NCI-H1417 (cell line): ENCODE data around the gene PGLYRP2.

Experiments used
- DNase-seq, 3 experiments: peaks; one replicate each; lab custom pipeline; 2025; lab: John Stamatoyannopoulos, UW

Gene PGLYRP2

DNA sequence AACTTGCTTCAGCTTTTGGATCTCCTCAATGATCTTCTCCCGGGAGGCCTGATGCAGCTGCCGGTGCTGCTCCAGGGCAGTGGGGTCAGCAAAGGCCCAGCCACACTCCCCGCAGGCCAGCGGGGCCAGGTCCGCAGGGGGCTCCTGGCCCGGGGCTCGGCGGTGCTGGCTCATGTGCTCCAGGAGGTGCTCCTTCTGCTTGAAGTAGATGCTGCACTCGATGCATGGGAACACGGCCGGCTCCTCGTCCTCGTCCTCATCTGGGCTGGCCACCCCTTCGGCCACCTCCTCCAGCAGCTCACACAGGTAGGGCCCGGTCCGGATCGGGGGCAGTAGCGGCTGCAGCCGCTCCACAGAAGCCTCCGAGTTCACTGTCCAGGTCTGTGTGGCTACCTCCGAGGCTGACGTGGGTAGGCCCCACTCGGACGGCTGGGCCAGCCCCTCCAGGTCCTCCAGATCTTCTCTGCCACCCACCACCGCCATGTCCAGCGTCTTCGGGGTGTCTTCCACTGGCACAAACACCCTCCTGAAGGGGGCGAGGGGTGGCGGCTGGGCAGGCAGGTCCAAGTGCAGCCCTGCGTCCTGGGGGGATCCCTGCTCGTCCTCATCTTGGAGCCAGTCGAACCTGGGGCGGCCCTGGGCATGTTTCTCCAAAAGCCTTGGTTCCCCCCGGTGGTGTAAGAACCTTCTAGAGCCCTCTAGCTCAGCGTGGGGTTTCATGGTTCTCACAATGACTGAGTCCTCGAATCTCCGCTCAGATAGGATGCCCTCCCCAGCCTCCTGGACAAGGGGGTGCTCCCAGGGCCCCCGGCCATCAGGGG is 39.3 kb downstream of the PGLYRP2 start:
- no peak for DNase-seq

DNA sequence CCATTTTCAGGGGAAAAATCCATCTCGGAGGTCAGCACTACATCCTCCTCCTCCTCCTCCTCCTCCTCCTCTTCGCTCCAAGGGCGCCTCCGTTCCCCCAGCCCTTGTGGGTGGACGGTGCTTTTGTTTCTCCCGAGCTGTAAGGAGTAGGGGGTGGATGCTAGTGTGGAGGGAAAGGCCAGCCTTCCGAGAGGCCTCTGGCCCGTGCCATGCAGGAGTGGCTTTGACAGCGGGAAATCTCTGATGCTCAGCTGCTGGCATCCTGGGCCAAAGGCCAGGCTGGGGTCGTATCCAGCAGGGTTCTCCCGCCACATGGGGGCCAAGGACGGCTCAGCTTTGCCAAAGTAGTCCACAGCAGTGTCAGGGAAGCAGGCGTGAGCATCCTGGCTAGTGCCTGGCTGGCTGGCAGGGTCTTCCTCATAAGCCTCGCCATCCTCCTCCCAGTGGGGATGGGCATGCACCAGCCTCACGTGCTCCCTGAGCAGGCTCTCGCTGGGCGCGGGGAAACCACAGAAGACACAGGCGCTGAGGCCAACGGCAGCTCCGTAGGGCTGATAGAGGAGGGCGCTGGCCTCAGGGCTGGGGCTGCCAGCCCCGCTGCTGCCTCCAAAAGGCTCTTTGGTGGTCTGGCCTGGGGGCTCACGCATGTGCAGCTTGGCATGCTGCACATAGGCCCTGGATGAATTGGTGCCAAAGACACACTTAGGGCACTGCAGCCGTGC is 40.1 kb downstream of the PGLYRP2 start:
- DNase-seq, result no peak

DNA sequence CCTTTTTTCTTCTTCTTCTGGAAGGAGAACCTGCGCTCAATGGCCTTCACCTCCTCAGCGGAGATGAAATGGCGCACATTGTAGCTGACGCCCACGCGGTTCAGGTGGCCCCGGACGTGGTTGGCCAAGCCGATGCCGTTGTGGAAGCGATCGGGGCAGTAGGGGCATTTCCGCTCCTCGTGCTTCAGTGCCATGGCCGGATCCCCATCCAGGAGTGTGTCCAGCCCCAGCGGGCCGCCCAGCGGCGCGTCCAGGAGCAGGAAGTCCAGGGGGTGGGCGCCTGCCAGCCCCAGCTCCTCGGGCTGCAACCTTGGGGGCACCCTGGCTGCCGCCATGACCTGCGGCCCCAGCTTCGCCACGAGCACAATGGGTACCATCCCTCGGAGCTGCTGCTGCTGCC is 40.7 kb downstream of the PGLYRP2 start:
- DNase-seq, result no peak

DNA sequence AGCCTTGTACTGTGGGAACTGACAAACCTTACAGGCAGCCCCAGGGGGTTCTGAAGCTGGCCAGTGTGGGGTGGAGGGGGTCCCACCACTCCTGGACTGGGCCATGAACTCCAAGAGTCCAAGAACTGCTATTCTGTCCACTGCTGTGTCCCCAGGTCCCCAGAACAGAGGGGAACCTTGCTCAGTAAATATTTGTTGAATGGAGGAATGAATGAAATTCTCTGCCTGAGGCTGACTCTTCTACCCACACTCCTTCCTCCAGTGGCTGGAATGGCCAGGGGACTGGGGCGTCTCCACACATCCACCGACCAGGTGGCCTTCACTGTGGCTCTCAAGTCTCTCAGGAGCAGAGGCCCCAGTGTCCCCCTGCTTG is 41.2 kb downstream of the PGLYRP2 start:
- no peak for DNase-seq

DNA sequence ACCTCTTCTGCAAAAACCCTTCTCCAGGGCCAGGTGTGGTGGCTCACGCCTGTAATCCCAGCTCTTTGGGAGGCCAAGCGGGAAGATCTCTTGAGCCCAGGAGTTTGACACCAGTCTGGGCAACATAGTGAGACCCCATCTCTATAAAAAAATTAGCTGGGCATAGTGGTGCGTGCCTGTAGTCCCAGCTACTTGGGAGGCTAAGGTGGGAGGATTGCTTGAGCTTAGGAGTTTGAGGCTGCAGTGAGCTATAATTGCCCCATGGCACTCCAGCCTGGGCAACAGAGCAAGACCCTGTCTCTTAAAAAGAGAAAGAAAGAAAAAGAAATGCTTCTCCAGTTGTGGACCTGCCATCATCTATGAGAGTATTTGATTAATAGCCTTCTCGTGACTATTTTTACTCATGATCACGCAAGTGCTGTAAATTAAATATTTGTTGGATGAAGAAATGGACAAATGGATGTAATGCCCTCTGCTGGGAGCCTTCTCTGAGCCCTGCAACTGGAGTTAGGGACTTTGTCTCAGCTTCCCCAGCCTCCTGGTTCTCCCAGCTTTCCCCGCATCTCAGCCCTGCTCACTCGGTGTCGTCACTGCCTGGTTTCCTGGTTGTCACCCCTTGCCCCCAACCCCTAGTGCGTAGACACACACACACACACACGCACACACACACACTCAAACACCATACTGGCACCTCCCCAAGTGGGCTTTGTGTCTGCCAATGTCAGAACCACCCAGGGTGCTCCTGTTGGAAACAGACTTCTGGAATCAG is 41.8 kb downstream of the PGLYRP2 start:
- DNase-seq, result no peak

DNA sequence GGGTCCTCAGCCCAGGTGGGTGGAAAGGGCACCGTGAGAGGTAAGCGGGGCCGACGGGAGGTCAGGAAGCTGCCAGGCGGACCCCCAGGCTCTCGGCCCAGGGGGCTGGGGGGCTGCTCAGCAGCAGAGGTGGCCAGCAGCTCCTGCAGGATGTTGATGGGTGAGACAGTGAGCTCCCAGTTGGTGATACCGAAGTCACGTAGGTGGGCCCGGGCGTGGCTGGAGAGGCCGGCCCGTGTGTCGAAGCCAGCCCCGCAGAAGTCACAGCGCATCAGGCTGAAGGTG is 42.5 kb downstream of the PGLYRP2 start:
- DNase-seq, result no peak

DNA sequence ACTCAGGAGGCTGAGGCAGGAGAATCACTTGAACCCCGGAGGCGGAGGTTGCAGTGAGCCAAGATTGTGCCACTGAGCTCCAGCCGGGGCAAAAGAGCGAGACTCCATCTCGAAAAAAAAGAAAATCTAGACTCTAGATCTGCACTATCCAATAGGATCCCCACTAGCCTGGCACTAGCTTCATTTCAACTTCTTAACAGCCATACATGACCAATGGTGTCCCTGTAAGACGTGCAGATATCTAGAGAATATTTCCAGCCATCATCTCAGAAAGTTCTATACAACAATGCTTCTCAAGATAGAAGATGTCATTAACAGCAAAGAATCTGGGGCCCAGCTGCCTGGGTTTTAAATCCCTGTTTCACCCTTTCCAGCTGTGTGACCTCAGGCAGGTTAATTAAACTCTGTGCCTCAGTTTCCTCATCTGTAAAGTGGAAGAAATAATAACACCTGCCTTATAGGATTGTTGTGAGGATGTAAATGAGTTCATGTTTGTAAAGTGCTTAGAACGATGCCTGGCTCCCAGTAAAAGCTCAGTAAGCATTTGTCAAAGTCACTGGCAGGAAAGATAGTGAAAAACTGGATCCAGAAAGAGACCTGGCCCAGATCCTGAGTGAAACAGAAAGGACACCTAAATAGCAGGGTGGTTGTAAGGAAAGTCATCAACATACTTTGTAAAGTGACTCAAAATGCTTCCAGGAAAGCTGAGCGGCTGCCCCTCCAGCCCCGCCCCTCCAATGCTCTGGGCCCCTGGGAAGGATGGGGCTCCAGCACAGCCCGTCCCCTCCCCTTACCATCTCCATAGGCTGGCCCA is 43.1 kb downstream of the PGLYRP2 start:
- no peak for DNase-seq

DNA sequence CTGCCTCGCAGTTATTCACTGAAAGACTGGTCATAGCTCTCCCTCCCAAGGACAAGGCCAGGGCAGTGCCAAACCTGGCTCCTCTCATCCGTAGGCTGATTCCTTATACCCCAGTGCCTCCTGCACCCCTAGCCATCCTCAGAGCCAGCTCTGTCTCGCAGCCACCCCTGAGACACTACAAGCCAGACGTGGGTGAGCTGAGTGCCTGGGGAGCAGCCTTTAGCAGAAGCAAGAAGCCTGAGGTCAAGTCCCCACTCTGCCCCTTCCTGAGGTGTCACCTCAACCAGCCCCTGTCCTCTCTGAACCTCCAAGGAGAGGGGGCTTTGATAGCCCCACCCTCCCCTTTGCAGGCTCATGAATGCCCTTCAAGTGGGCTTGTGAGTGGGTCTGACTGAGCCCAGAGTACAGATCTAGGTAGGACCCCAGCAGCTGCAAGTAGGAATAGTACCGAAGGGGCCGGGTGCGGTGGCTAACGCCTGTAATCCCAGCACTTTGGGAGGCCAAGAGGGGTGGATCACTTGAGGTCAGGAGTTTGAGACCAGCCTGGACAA is 45.7 kb downstream of the PGLYRP2 start:
- no peak for DNase-seq

DNA sequence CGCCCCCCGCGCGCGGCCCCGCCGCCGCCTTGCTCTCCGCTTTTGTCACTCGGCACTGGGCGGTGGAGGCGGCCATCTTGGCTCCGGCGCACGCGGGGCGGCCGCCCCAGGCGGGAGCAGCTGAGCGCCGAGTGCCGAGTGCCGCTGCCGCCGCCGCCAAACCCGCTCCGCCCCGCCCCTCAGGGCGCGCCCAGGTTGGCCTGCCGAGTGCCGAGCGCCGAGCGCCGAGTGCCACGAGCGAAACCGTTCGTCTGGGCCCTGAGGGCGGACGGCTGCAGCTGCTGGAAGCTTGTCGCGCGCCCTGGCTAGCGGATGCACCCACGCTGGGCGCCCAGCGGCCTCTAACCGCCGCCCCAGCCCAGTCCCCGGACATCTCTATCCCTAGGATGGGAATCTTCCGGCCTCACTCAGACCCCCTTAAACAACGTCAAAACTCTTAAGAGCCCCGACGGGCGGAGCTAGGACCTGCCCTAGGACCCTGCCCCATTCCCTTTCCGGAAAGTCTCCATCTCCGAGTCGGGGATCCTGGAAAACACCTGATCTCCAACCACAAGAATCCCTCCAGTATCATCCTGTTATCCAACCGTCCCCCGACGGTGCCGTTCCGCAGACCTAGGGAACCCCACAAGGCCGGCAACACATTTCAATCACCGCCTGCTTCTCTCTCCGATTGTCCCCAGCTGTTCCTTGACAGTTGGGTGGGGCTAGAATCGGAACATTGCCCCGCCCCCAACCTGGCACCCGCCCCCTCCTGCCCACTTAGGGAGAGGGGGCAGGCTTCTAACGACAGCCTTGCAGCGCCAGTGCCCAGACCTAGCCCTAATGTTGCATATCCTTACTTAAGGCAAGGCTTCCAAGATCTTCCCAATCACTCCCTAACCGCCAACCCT is 46.4 kb downstream of the PGLYRP2 start:
- peak; percentile 83 to 96 (median 94) for DNase-seq

DNA sequence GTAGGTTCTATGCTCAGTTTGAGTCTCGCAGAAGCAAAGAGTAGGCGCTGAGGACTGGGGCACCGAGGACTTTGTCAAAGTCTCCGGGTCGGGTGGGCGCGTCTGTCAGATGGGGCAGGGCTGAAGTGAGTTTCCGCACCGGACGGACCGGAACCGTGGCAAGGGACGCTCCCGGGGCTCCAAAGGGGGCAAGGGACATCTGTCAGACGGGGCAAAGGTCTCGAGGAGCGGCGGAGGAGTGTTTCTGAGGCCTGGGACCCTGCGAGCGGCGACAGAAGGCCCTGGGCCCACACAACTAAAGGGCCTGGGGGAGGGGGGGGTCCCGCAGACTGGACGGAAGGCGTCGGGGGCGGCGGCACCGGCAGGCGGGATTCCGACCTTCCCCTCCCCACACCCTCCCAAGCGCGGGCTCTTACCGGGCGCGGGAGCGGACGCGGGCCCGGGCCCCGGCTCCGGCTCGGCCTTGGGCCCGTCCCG is 47.2 kb downstream of the PGLYRP2 start:
- peak in 2 of 3 experiments; percentile 20 to 35 for DNase-seq

DNA sequence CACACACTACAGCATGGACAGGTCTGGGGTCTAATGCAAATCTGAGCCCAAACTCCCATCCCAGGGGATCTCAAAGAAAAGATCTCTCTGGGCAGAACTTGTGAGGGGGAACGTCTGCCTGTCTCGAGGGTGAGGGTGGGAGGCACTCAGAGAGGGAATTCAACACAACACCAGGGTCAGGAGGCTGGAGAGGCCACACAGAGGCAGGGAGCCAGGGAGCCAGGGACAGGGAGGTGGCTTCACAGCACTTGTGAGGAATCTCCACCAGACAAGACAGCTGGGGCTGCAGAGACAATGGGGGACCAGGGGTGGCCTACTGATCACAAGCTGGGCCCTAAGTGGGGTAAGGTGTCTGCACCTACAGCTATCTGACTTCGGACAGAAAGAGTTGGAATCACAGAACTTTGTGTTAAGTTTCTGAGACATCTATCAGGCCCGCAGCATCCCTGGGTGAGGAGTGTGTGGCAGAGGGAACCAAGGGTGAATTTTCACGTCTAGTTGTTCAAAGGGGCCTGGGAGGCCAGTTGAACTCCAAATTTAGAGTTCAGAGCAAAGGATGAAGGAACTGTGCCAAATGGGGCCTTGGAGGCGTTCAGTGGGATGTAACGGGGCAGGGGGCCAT is 47.8 kb downstream of the PGLYRP2 start:
- no peak for DNase-seq

DNA sequence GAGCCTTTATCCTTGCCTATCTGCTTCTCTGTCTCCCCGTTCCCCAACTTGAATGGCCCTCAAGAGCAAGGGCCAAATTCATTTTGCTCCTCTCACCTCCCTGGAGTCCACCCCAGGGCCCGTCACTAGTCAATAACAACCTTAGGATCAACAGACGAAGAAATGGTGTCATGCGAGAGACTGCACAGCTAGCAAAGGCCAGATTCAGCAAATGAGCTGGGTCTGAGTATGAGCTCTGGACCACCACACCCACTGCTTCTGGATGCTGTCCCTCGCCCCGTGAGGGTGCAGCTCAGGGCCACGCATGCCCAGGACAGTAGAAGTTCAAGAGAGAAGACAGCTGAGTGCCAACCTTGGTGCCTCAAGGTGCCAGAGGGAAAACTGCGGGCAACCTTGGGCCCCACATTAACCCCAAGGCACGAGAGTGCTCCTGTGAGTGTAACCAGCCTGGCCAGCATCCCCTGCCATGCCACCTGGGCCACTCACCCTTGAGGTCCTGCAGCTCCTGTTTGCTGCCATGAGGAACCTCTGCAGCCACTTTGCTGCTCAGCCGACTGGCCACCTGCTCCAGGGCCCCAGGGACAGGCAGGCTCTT is 48.7 kb downstream of the PGLYRP2 start:
- DNase-seq, result no peak

DNA sequence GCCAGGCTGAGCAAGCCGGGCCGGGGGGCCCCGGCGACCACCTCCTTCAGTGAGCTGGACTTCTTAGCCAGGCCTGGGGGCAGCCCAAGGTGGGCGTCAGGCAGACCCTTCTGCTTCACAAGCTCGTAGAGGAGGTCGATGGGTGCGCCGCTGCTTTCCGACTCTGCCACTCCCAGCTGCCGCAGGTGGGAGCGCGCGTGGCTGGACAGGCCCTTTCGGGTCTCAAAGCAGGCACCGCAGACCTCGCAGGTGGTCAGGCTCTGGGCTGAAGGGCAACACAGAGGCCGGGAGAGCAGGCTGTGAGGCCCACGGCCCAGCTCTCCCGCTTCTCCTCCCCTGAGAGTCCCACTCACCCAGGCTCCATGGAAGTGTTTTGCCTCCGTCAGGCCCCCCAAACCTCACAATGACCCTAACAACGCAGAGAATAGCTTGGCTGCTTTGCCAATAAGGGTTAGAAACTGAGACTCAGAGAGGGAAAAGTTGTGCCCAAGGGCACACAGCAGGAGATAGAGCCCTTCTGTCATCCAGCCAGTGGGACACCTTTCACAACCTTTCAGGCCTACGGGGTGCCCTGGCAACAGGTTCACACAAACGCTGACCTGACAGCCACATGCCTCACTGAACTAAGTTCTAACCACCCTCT is 49.4 kb downstream of the PGLYRP2 start:
- DNase-seq, result no peak

DNA sequence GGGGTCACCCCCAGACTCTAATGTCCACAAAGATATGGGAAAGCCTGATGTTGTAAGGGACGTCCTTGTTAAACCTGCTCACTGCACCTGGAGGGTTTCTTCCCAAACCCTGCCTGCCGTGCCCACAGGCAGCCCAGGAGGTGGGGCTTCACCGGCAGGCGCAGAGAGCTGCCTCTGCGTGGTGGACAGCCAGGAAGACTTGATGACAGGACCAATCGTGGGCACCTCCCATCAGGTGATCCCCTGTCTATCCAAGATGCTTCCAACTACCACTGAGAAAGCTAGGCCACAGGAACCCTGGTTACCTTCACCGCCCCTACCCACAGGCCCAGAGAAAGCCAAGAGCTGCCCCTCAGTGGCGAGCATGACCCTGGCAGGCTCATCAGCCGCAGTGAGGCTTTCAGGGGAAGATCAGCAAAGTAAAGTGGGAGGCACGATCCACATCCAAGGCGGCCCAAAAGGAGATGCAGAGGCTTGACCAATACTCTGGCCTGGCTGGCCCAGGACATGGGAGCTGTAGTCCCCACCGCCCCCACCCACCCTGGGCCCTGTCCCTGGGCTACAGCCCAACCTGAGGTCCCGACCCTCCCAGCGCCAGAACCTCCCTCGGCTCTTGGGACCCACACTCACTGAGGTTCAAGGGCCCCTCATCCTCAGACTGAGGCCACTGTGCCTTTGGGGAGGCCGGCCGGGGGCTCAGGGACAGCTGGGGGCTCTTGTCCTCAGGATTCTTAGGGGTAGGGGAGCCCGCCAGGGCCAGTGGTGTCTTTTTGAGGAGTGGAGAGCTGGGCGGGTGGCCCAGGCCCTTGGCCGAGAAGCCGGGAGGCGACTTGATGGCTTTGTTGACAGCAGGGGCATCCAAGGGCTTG is 50.1 kb downstream of the PGLYRP2 start:
- no peak for DNase-seq

DNA sequence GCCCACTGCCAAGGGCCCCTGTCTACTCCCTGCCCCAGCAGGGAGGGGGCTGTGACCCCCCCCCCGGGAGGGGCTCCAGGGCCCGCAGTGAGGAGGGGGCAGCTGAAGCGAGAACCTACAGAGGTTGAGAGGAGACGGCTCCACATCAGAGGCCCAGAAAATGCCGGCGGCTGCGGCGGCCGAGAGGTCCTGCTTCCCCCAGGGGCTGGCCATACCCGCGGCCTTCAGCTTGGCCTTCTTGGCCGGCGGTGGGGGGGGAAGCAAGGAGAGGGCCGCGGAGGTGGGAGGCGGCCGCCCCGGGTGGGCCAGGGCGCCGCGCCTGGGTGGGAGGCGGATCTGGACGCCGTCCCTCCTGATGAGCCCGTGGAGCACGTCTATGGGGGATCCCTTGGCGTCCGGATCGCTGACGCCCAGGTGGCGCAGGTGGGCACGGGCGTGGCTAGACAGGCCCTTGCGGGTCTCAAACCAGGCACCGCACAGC is 51.3 kb downstream of the PGLYRP2 start:
- DNase-seq, result no peak

DNA sequence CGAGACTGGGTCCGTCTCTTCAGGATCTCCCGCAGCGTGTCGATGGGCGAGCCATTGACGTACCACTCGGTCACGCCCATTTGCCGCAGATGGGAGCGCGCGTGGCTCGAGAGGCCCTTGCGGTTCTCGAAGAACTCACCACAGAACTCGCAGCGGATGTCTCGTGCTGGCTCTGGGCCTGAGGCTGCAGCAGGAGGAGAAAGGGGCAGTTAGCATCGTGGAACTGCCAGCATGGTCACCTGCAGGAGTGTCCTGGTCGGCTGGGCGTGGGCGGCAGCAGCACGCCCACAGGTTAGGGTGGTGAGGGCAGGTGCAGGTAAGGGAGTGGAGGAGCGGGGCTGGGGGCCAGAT is 52.0 kb downstream of the PGLYRP2 start:
- DNase-seq, result no peak

DNA sequence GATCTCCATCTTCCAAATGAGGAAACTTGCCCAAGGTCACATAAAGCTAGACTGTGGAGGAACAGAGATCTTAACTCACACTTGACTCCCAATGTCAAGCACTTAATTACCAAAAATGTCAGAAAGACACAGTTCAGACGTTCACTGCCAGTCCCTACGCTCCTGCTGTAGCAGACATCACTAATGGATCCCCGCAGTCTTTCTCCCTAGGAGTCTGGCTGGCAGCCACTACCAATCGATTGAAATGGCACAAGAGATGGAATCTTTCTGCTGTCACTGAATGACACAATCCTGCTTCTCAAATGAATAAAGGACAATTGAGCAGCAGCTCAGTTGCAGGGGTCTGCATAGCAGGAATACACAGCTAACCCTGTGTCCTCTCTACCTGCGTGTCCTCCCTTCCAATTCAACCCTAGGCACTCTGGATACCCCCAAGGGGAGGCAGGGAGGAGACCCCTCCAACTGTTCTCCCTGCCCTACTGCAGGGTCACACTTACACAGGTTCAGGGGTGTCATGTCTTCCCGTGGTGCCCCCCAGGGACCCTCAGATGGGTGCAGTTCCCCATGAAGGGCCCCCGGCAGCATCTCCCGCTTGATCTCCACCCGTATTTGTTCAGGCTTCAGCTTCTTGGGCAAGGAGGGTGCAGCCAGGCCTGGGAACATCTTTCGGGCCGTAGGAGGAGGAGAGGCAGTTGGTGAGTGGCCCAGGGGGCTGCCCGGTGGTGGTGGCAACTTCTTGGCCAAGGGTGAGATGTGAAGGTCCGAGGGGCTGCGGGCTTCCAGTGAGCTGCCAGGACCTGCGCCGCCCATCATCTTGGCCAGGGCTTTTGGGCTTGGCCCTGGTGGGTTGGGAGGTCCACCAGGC is 52.6 kb downstream of the PGLYRP2 start:
- no peak for DNase-seq
